CD4-positive, CD25-positive, alpha-beta regulatory T cell (primary cell): ENCODE results near the gene ANKS1B. TPM values are rescaled to one million over a fixed set of nuclear protein-coding genes. Genes with fewer than 3 reads are reported as not detected.

Experiments
- ATAC-seq, 2 donors: fragments of 150-1000 bp; cut with Tn5 transposase; one replicate each; pipeline ENCODE4 v1.10.0; 2021; ENCODE audit warnings: low read depth in 2 of 2, moderate number of reproducible peaks in 2 of 2, moderate library complexity in 1 of 2
- DNase-seq, 3 donors: peaks; one replicate each; pipeline versions ENCODE4 v3.0.0 to v3.0.0-alpha.2; 2012 to 2022; ENCODE audit warnings: mixed read lengths in 1 of 3
- H3K27ac ChIP-seq: one replicate; pipeline ENCODE4 v1.7.0; 2013; ENCODE audit warnings: mild to moderate bottlenecking, low read length; ENCODE audit not compliant: insufficient read depth, poor library complexity, severe bottlenecking
- H3K27me3 ChIP-seq: one replicate; pipeline ENCODE4 v1.7.0; 2013; ENCODE audit warnings: low read length; ENCODE audit not compliant: control insufficient read depth, insufficient read depth
- H3K36me3 ChIP-seq: one replicate; pipeline ENCODE4 v1.7.0; 2013; ENCODE audit warnings: mild to moderate bottlenecking, low read length, moderate library complexity; ENCODE audit not compliant: control insufficient read depth, insufficient read depth
- H3K4me1 ChIP-seq: 2 replicates; pipeline ENCODE4 v1.7.0; 2013; ENCODE audit warnings: mild to moderate bottlenecking, low read length; ENCODE audit not compliant: insufficient read depth, control insufficient read depth, poor library complexity, severe bottlenecking
- H3K4me3 ChIP-seq: one replicate; pipeline ENCODE4 v1.7.0; 2013; ENCODE audit warnings: low read depth, mild to moderate bottlenecking, low read length, moderate library complexity
- H3K9me3 ChIP-seq, 2 experiments: 1 replicate in 1 of 2; 2 replicates in 1 of 2; pipeline ENCODE4 v1.7.0; 2013; ENCODE audit warnings: low read length in 2 of 2, mild to moderate bottlenecking in 1 of 2, moderate library complexity in 1 of 2; ENCODE audit not compliant: control insufficient read depth in 2 of 2
- H3K27ac Mint-ChIP-seq, 3 donors: one replicate each; pipeline ENCODE4 v1.8.0; 2020 to 2022; ENCODE audit warnings: mild to moderate bottlenecking in 3 of 3, mixed read lengths in 3 of 3, moderate library complexity in 2 of 3
- H3K27me3 Mint-ChIP-seq: one replicate; pipeline ENCODE4 v1.8.0; 2022; ENCODE audit warnings: mild to moderate bottlenecking, mixed read lengths
- H3K36me3 Mint-ChIP-seq: one replicate; pipeline ENCODE4 v1.8.0; 2020; ENCODE audit warnings: mixed read lengths
- H3K4me1 Mint-ChIP-seq, 4 donors: one replicate each; pipeline ENCODE4 v1.8.0; 2020 to 2022; ENCODE audit warnings: mixed read lengths in 4 of 4, mild to moderate bottlenecking in 1 of 4
- H3K4me3 Mint-ChIP-seq, 4 donors: one replicate each; pipeline ENCODE4 v1.8.0; 2020 to 2022; ENCODE audit warnings: mild to moderate bottlenecking in 4 of 4, mixed read lengths in 4 of 4, moderate library complexity in 3 of 4
- H3K9me3 Mint-ChIP-seq, 7 donors: one replicate each; pipeline ENCODE4 v1.8.0; 2020 to 2022; ENCODE audit warnings: mixed read lengths in 7 of 7, mild to moderate bottlenecking in 3 of 7, moderate library complexity in 2 of 7
- polyA plus RNA-seq, 4 donors: library from polyadenylated mRNA; unstranded; fragments of 300-500 nt; fragmentation: Illumina TruSeq; gene quantifications; one replicate each; pipeline ENCODE4 v1.2.3, GENCODE V29; 2021
- total RNA-seq: library from RNA; stranded (reverse); gene quantifications from one replicate; pipeline ENCODE4 v1.2.3, GENCODE V29; 2022

ANKS1B gene
- total and polyA plus RNA-seq, 5 donors from 2014 or later: 4.0 to 15.9 (median 9.5) TPM

DNA sequence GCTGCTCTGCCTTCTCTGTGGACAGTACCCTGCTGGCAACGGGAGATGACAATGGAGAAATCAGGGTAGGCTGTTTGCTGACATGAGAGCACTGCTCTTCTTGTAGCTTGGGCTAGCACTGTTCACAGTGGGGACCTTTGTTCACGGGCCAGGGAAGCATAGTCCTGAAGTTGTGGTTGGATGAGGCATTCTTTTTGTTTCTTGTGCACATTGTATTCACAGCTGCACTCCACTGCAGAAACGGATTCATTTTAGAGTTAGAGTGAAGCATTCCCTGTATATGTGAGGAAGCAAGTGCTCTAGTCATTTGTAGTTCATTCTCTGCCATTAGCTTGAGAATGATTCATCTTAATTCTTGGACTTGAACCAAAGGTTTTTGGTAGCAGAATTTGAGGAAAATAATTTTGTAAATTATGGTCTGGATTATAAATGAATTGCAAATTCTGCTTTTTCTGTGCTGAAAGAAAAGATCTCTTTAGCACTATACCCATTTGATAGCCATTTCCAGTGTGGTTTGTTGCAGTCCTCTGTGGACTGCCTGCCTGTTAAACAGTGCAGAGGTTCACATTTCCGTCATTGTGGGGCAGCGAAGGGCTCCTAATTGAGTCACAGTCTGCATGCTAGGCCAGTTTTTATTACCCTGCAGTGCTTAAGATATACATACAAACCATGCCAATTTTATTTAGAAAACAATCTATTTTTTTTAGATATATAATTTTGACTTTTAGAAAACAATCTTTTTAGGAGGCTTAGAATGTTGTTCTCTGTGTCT is 1259.1 kb downstream of the ANKS1B start:
- peaks cover 75% of the 10 kb centered on the region for H3K36me3 ChIP-seq
- DNase-seq (peak; percentile 16 to 67 (median 34)), ATAC-seq (peak; percentile 64 to 71)
- Mint-ChIP-seq H3K4me3 (no peak overlapping the region), H3K27me3 (no peaks in the 10 kb centered on the region), H3K4me1 (peaks cover 7 to 10% (median 8%) of the 10 kb centered on the region in 4 donors), H3K36me3 (peaks cover 40% of the 10 kb centered on the region), H3K9me3 (no peaks in the 10 kb centered on the region), H3K27ac (peak overlapping the region in 1 of 3 donors; percentile 69)
- no peaks in the 10 kb centered on the region for H3K4me1 ChIP-seq
- no peak overlapping the region for H3K27ac ChIP-seq
- H3K27me3 ChIP-seq: no peaks in the 10 kb centered on the region
- no peaks in the 10 kb centered on the region for H3K9me3 ChIP-seq
- no peak overlapping the region for H3K4me3 ChIP-seq

DNA sequence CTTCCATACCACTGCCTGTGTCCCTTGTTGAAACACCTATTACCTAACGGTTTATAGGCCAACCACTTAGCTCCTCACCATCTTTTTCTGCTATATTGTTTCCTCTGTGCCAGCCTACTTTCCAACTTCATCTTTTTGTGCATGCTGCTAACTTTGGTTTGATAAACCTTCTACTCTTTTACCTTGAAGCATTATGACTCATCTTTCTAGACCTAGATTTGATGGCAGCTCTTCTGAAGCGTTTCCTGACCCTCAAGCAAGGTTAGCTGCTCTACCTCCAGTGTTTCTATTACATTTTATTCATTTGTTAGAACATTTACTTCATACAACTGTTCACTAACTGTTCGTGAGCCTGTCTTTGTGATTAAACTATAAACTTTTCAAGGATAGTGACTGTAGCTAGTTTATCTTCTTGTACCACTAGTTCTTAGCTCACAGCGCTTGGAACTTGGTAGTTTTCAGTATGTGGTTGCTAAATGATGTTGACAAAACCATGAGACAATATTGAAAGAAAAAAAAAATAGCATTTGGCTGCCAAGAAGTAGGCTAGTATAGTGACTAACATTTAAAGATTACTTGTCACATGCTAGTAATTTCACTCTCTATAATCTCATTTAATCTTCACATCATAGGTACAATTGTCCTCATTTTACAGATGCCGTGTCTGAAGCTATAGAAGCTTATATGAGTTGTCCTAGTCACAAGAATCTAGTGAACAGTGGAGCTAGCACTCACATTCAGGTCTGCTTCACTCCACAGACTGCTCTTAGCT is 1260.2 kb downstream of the ANKS1B start:
- Histone ChIP-seq H3K9me3 (no peaks in the 10 kb centered on the region), H3K27me3 (no peaks in the 10 kb centered on the region), H3K36me3 (peaks cover 70% of the 10 kb centered on the region), H3K4me1 (no peaks in the 10 kb centered on the region), H3K4me3 (no peak overlapping the region), H3K27ac (no peak overlapping the region)
- peak in 1 of 2 donors; percentile 56 for ATAC-seq
- DNase-seq: peak in 1 of 3 donors; percentile 23
- Mint-ChIP-seq H3K4me3 (peak overlapping the region in 1 of 4 donors; percentile 4), H3K27ac (peak overlapping the region in 1 of 3 donors; percentile 72), H3K27me3 (no peaks in the 10 kb centered on the region), H3K4me1 (peaks cover 5 to 10% (median 7%) of the 10 kb centered on the region in 4 donors), H3K9me3 (no peaks in the 10 kb centered on the region), H3K36me3 (peaks cover 36% of the 10 kb centered on the region)

DNA sequence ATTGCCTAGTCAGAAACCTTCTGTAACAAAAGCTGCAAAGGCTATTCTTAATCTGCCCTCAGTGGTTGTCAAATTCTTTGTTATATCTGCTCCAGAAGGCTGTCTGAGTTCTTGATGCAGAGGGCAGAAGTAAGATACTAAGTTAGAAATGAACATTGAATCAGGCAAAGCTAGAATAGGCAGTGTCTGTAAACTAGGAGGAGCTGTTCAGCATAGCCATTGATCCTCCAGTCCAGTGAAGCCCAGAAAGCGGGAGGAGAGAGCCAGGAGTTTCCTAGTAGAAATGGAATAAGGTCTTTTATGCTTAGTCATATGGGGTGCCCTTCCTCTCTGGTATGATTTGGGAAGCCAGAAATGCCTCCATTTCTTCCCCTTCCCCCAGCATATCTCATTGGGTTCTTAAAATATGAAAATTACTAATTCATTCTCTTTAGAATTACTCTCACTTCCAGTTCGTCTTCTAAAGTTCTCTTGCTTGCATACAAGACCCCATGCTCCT is 1263.5 kb downstream of the ANKS1B start:
- H3K27ac Mint-ChIP-seq: no peak overlapping the region
- no peaks in the 10 kb centered on the region for H3K27me3 Mint-ChIP-seq
- no peaks in the 10 kb centered on the region for H3K9me3 Mint-ChIP-seq
- no peak overlapping the region for H3K27ac ChIP-seq
- DNase-seq (no peak), ATAC-seq (no peak)
- H3K4me1 ChIP-seq: no peaks in the 10 kb centered on the region
- H3K4me3 Mint-ChIP-seq: no peak overlapping the region
- H3K27me3 ChIP-seq: no peaks in the 10 kb centered on the region
- no peaks in the 10 kb centered on the region for H3K9me3 ChIP-seq
- no peak overlapping the region for H3K4me3 ChIP-seq
- peaks cover 5 to 10% (median 7%) of the 10 kb centered on the region in 4 donors for H3K4me1 Mint-ChIP-seq
- H3K36me3 Mint-ChIP-seq: peaks cover 33% of the 10 kb centered on the region
- H3K36me3 ChIP-seq: peaks cover 49% of the 10 kb centered on the region

DNA sequence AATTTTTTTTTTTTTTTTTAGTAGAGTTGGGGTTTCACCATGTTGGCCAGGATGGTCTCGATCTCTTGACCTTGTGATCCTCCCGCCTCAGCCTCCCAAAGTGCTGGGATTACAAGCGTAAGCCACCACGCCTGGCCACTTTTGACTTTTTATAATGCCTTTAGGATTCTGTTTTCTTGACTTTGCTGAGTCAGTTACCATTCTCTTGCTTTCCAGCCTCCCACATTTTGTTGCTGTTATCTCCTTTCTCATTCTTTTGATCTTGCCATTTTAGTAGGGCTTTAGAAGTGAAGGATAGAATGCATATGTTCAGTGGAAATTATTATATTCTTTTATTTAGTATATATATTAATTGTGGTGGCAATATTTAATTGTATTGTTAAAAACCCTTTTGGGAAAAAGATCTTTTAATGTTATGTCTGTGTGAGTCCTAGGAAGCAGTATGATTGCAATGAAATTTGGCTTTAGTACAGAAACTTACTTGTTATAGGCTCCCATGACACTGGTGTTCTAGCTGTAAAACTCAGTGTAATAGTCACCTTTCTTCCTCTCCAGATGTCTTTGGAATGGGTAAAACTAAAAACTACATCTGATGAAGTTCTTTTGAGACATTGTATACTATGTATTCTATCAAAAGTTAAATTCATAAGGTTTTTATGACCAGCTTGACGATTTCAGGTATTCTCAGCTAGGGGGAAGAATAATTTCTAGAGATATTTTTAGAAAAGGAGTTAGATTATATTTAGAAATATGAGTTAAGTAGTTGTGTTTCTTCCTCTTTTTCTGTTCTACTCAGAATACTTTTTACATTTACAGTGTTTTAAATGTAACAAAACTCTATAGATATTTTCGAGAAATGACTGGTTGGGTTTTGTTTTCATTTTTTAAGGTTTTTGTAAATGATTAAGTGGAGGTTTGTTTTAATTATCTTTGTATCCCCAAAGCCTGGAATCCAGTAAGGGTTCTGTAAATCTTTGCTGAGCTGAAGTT is 1264.9 kb downstream of the ANKS1B start:
- peaks cover 33% of the 10 kb centered on the region for H3K36me3 Mint-ChIP-seq

GRCh38 chr12:98714426-98714825 is 1270.3 kb downstream of the ANKS1B start:
- H3K9me3 Mint-ChIP-seq: no peaks in the 10 kb centered on the region
- H3K36me3 Mint-ChIP-seq: peaks cover 43% of the 10 kb centered on the region
- Histone ChIP-seq H3K9me3 (no peaks in the 10 kb centered on the region), H3K27me3 (no peaks in the 10 kb centered on the region), H3K36me3 (peaks cover 54% of the 10 kb centered on the region), H3K4me1 (no peaks in the 10 kb centered on the region), H3K27ac (no peak overlapping the region), H3K4me3 (no peak overlapping the region)
- DNase-seq: no peak
- H3K4me3 Mint-ChIP-seq: no peak overlapping the region
- H3K27ac Mint-ChIP-seq: no peak overlapping the region
- ATAC-seq: no peak
- H3K4me1 Mint-ChIP-seq: peaks cover 0 to 6% (median 0%) of the 10 kb centered on the region in 4 donors
- no peaks in the 10 kb centered on the region for H3K27me3 Mint-ChIP-seq

More for the DNA sequence above, 1264.9 kb downstream of the ANKS1B start:
- Histone ChIP-seq H3K36me3 (peaks cover 45% of the 10 kb centered on the region), H3K27ac (no peak overlapping the region), H3K4me3 (no peak overlapping the region), H3K4me1 (no peaks in the 10 kb centered on the region), H3K27me3 (no peaks in the 10 kb centered on the region), H3K9me3 (no peaks in the 10 kb centered on the region)
- no peak overlapping the region for H3K27ac Mint-ChIP-seq
- no peaks in the 10 kb centered on the region for H3K9me3 Mint-ChIP-seq
- H3K4me1 Mint-ChIP-seq: peaks cover 3 to 8% (median 5%) of the 10 kb centered on the region in 4 donors
- ATAC-seq: no peak
- H3K27me3 Mint-ChIP-seq: no peaks in the 10 kb centered on the region
- DNase-seq: no peak
- H3K4me3 Mint-ChIP-seq: no peak overlapping the region

DNA sequence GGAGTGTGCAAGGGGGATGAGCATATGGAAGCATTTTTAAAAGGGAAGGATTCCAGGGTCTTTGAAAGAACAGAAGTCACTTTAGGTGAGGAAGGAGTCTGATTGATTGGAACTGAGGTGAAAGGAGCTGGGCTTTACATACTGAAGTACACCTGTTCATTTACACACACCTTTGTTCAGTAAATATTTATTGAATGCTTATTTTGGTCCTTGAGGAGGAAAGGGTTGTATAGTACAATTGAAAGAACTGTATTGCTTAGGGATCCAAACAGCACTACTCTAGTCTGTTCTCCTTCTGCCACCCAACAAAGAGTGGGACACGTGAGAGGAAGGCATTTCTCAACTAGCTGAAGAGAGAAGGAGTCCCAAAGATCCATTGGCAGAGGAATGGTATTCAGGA is 1275.7 kb downstream of the ANKS1B start:
- peaks cover 0 to 9% (median 0%) of the 10 kb centered on the region in 4 donors for H3K4me1 Mint-ChIP-seq
- H3K4me3 Mint-ChIP-seq: no peak overlapping the region
- H3K4me1 ChIP-seq: no peaks in the 10 kb centered on the region
- ATAC-seq (no peak), DNase-seq (no peak)
- H3K36me3 Mint-ChIP-seq: peaks cover 45% of the 10 kb centered on the region
- no peak overlapping the region for H3K4me3 ChIP-seq
- H3K36me3 ChIP-seq: peaks cover 69% of the 10 kb centered on the region
- no peak overlapping the region for H3K27ac Mint-ChIP-seq
- no peaks in the 10 kb centered on the region for H3K9me3 ChIP-seq
- no peaks in the 10 kb centered on the region for H3K27me3 ChIP-seq
- no peak overlapping the region for H3K27ac ChIP-seq
- no peaks in the 10 kb centered on the region for H3K27me3 Mint-ChIP-seq
- H3K9me3 Mint-ChIP-seq: no peaks in the 10 kb centered on the region

DNA sequence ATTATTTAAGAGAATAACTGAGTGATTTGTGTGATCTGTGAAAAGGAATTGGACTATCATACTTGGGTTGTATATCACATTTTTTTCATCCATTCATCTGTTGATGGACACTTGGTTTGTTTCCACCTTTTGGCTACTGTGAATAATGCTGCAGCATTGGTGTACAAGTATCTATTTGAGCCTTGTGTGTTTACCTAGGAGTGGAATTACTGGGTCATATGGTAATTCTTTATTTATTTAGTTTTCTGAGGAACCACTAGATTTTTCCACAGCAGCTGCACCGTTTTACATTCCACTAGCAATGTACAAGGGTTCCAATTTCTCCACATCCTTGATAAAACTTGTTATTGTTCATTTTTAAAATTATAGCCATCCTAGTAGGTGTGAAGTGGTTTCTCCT is 1283.6 kb downstream of the ANKS1B start:
- no peaks in the 10 kb centered on the region for H3K27me3 Mint-ChIP-seq
- Histone ChIP-seq H3K36me3 (peaks cover 25% of the 10 kb centered on the region), H3K27me3 (no peaks in the 10 kb centered on the region), H3K4me3 (no peak overlapping the region), H3K9me3 (no peaks in the 10 kb centered on the region), H3K4me1 (no peaks in the 10 kb centered on the region), H3K27ac (no peak overlapping the region)
- H3K9me3 Mint-ChIP-seq: no peaks in the 10 kb centered on the region
- H3K4me1 Mint-ChIP-seq: peaks cover 11 to 19% (median 18%) of the 10 kb centered on the region in 4 donors
- ATAC-seq: no peak
- no peak overlapping the region for H3K4me3 Mint-ChIP-seq
- H3K36me3 Mint-ChIP-seq: peaks cover 56% of the 10 kb centered on the region
- H3K27ac Mint-ChIP-seq: no peak overlapping the region
- no peak for DNase-seq
